ENCODE measurements around the gene PCDH9. TPM values are rescaled to one million over a fixed set of nuclear protein-coding genes. Genes with fewer than 3 reads are reported as not detected.

PCDH9 gene
- total RNA-seq, 1 donor from 2014 or later, result 0.20 TPM

DNA sequence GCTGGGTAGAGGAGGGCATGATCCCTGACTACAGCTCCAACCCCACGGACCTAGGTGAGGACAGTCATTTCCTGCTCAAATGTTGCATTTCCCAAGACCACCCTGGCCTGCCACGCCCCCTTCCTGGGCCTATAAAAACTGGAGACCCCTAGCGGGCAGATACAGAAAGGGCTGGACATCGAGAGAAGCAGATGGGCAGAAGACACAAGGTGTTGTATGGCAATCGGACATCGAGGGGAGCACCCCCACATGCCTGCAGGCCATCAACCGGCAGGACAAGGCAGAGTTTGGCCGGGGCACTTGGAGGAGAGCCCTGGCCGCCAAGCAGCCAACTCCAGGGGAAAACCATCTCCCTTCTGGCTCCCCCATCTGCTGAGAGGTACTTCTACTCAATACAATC, 746.4 kb downstream of the PCDH9 start:
- no peak for DNase-seq (ENCODE audit: low read depth in 2 of 2)

DNA sequence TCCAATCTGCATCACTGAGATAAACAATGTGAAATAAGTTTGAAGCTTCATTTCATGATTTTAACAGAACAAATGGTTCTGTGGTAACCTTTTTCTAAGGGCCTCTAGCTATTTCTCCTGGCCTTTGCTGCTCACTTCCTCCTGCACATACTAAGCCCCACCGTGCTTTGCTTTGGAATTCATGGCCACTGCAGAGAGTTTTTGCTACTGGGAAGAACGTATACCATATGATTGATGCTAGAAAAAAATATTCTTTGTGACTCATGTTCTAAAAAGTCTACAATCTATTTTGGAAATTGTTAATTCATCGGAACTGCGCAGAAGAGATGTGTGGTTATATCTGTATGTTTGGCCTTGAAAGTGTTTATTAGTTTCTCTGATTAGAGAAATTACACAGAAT, 747.3 kb downstream of the PCDH9 start:
- no peak for DNase-seq (ENCODE audit: low read depth in 2 of 2)

DNA sequence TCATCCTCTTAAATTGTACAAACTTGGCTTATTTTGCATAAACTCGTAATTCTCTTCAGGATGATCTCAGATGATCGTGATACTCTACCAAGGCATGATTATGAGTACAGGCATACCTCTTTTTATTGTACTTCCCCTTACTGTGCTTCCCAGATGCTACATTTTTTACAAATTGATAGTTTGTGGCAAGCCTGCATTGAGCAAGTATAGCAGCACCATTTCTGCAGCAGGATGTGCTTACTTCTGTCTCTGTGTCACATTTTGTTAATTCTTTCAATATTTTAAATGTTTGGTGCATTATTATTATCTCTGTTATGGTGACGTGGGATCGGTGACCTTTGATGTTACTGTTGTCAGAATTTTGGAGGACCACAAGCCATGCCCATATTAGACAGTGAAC, 752.3 kb downstream of the PCDH9 start:
- no peak for DNase-seq (ENCODE audit: low read depth in 2 of 2)

DNA sequence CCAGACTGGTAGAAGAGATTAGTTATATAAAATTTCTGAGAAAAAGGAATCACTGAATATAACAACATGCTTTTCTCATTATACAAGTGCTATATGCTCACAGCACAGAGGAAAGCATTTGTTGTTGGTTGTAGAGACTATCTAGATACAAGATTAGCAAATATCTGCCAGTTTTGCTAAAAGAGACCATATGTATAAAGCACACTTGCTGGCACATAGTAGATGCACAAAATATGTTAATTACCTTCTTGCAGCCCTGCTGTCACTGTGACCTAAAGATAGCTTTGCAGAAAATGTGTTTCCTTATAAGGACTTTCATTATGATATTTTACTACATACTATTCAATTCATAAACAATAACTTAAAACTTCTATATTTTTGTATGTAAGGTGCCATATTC, 755.1 kb downstream of the PCDH9 start:
- DNase-seq (ENCODE audit: low read depth in 2 of 2), result no peak

DNA sequence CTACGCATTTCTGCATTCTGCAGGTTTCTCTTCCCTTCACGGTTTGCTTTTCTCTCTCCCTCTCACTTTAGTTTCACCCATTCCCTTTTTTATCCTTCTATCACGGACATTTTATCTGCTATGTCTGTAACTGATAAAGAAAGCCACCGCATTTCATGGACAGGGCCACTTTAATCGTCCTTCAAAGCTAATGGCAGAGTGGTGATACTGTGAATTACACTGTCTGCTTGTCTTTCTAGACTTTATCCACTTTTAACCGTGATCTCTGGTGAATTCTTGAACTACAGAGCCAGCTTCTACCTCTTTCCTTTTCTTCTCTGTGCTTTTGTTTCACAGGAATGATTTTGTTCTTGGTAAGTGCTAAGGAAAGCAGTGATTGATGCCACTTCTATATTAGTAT, 760.4 kb downstream of the PCDH9 start:
- DNase-seq (ENCODE audit: low read depth in 2 of 2), result no peak

DNA sequence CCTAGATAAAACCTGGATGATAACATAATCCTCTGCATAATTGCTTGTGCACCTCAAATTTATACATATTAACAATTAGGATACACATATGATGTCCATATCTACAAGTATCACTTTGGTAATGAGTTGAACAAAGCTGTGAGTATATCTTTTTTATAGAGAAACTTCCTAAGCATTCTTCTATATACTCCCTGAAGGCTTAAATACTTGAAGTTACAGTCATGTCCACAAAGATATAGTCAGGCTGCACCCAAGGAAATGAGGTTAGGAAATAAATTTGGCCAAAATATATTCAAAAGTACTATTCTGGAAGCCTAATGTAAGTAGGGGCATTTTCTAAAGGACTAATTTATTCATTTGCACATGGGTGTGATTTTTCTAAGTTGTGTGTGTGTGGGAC, 761.5 kb downstream of the PCDH9 start:
- DNase-seq (ENCODE audit: low read depth in 2 of 2), result no peak

DNA sequence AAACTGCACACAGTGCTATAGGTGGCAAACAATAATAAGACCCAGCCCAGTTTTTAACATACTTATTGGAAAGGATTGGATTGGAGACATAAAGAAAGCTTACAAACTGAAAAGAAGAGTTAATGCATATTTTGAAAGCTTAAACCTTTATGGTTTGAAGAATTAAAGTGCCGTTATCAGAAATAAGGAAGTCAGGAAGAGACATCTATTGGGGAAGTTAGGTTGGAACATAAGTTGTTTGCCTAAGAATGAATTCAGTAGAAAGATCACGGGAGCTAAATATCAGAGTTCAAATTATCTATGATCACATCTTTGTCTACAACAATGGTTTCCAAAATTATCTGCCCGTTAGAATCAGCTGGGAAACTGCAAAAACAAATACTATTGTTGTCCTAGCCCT, 767.9 kb downstream of the PCDH9 start:
- DNase-seq (ENCODE audit: low read depth in 2 of 2), result no peak

DNA sequence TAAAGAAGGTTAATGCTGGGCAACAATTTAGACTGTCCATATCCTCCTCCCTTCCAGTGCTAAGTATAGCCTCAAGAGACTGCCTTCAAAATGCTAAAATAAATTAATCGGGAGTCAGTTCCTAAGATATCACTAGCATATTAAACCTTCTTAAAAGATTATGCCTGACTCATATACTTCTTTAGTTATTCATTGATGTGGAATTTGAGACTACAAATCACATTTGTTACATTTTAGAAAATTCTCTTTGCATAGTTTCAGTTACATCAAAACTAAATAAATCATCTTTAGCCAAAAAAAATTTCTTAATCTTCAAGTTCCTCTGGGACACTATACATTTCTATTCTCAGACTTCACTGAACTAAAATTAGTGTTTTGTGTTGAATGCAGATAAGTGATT, 769.1 kb downstream of the PCDH9 start:
- DNase-seq (ENCODE audit: low read depth in 2 of 2), result no peak

DNA sequence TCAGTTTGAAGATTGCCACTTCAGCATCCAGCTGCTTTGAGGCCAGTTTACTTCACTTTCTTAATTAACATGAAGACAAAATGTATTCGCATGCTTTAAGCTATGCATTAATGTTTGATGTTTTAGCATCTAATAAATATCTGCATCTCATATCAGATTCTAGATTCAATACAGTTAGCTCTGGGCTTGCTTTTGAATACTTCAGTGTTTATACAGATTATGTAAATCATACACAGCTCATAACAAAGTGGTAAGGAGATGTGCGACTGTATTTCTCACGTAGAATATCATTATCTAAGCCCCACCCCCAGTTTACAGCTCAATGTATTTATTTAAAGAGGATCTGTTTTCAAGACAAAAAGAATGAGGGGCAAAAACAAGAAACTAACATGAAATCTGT, 770.5 kb downstream of the PCDH9 start:
- DNase-seq (ENCODE audit: low read depth in 2 of 2), result no peak

DNA sequence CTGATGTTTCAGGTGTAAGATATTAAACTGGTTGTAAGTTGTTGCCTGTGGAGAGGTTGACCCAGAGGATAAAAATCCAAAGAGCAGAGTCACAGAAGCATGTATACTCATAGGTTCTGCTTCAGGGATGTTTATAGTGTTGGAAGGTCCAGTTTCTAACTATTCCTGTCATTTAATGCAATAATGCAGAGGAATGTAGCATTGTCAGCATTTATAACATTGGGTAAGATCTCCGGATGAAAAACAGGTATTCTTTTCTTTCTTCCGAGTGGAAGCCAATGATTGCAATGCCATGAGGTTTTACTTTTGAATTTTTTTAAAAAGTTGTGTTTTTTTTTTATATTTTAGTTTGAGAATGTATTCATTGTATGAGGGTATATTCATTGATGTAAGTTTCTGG, 771.0 kb downstream of the PCDH9 start:
- no peak for DNase-seq (ENCODE audit: low read depth in 2 of 2)

DNA sequence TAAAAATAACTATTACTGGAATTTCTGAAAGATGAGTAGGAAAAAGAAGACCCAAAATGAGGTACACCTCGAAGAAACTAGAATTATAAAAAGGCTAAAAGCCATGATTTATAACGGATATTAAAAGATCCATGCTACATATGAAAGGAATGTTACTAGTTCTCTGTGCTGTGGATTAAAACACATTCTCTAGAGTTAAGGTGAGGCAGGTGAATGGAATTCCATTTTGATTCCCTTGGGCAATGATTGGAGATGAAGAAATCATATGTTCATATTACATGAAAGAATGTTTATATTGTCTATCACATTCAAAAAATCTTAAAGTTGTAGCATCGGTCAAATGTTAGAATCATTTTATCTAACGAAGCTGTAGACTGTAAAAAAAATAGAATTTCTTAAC, 783.7 kb downstream of the PCDH9 start:
- no peak for DNase-seq (ENCODE audit: low read depth in 2 of 2)

DNA sequence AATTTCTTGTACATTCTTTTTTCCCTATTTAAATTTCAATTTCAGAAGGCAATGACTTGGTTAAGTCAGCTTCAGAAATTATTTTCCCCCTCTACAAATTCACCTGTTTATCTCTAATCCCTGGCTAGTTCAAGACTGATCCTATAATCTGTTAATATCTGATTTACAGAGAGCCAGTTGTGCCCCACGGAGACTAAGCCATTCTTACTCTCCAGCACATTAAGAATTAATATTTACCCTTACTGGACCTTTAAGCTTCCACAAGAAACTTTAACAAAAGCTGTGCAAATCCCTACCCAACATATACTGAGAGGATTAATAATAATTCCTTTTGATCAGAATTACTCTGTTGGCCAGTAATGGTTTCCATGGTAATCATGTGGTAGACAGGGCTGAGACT, 786.2 kb downstream of the PCDH9 start:
- no peak for DNase-seq (ENCODE audit: low read depth in 2 of 2)

DNA sequence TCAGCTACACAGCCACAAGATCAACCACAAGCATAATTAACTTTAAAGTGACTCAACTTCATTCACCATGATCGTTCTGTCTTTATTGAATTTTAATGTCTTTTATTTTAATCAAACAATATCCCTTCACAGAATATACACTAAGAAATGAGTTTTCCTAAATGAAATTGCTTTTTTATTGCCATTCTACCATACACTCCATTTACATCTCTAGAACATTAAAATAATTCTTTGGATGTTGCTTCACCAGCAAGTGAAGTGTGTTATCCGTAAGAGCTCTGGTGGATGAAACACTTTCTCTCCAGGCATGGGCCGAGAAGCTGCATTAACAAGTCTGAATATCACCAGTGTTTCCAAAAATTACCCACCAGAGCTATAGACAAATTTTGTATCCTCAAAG, 789.2 kb downstream of the PCDH9 start:
- DNase-seq (ENCODE audit: low read depth in 2 of 2), result no peak

DNA sequence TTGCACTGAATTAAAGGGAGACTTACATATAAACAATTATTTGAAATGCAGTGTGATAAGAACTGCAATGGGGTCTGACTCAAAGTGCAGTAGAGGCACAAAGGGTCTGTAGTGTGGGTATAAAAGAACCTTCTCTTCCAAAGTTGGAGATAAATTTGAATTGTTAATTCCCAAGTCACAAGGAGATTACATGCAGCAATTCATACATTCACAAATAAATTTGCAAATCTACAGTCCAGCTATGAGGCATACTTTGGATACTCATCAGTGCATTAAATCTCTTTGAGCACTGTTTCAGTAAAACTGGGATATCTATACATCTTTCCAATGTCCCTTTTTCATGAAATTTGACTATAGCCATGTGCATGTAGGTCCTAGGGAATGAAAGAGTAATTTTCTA, 799.4 kb downstream of the PCDH9 start:
- no peak for DNase-seq (ENCODE audit: low read depth in 2 of 2)

DNA sequence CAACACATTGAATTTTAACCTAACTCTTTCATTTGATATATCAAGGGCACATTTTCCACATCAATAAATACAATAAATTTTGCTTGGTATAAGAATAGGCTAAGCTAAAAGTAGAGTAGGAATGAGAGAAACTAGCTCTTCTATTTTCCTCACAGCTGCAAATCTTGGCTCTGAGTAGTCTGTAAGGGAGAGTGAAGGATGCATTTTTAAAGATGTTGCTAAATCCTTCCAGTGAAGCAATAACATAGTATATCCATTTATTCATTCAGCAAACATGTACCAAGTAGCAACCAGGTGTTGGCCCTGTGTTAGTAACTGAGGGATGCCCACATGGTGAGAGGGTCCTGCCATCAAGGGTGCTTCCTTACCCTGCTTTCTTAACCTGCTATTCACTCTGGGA, 799.9 kb downstream of the PCDH9 start:
- no peak for DNase-seq (ENCODE audit: low read depth in 2 of 2)

DNA sequence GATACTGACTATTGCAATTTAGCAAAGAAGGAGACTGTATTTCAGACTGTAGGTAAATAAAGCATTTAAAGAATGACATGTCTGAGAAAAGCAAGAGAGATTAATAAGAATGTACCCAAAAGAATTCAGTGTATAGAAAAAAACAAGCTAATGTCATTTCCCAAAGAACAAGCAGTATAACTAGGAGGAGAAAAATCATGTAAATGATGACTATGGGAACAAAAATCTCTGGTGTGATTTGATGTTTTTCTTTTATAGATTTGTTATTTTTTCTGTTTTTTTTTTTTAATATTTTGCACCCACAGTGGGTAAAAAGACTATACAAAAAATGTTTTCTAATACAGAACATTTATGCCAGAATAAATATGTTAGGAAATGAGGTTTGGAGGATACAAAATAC, 801.0 kb downstream of the PCDH9 start:
- no peak for DNase-seq (ENCODE audit: low read depth in 2 of 2)

DNA sequence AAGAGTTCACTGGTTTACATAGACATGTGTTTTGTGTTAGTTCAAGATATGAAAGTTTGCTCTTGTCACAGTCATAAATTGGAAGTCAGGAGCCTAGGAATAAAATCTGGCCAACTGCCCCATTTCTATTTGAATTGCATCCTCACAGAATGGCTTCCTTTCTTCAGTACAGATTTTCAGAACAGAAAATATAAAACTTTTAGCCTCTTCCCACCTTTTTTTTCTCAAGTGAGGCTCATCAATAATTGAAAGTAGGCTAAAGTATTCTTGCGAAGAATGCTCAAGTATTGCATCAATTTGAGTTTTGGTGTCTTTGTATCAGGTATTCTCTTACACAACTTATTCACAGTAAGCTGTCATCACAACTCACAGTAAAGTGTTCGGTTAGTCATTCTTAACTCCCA, 802.7 kb downstream of the PCDH9 start:
- DNase-seq (ENCODE audit: low read depth in 2 of 2), result no peak

DNA sequence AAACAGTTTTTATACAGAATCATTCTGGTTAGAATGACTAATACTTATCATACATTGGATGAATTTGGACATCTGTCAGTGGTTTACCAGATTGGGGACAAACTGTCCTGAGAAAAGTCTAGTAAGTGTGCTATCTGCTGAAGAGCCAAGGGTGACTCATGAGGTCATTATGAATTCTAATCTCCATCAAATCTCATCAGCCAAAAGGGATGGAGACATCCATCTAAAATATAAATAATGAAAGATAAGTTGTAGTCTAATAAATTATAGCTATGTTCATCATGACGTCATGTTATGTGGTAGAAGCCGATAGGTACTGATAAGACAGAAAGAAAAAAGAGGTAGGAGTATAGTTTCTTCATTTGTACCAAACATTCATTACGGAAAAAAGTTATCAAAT, 804.4 kb downstream of the PCDH9 start:
- DNase-seq (ENCODE audit: low read depth in 2 of 2), result no peak

DNA sequence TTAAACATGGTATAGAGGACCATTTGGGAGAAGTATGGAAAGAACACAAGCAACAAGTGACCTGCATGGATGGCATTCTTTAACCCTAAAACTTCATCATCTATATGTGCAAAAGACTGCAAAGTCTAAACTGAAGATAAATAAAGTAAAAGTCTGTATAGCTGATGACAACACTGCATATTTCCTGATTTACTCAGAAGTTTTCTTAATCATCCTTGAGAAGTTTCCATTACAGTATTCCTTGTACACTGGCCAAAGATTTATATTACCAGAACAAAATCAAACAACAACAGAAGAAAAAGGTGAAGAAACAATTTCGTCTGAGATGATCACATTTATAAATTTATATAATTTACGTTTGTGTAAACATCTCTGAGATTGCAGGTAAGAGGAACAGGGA, 805.7 kb downstream of the PCDH9 start:
- DNase-seq (ENCODE audit: low read depth in 2 of 2), result no peak

DNA sequence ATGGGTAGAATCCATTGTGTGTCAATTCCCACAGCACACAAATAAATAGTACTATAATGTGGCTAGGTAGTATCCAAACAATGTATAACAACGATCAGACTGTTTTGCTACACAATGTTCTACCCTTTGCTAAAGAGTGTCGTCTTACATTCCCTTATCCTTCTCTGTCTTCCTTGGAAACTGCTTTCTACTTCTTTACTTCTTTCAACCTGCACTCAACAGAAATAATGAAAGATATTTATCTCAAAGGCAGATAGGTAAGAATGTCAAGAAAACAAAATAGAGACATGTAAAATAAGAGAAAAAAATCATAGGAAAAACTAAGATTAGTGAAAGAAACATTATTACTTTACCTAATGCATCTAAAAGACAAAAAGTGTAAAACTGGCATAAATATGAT, 814.7 kb downstream of the PCDH9 start:
- DNase-seq (ENCODE audit: low read depth in 2 of 2), result no peak

DNA sequence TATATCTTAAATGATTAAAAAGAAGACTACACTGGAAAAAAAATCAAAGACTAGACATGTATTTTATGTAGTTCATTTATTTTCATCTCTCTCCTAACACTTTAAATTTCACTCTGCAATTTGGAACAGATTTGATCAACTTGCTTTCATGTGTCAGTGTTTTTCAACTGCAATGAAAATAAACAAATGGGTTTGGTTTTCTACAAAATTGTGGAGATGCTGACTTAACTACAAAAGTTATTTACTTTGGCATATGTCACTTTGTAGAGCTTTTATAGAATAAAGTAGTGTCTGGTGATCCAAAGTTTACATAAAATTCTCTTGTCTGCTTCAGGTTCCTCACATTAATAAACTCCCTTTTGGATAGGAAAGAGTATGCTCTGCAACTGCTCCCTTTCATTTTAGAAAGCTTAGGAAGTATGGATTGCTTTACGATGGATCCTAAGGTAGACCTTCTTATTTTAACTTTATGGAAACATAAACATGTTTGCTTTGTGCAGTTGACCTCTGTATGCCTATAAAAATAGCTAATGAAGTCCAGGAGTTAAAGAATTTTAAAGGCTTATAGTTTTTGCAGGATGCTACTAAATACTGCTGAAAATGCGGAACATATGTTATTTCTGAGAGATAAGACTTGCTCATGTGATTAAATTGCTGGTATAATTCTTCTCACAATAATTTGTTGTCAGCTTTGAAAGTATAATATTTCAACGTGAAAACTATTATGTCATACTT, 815.9 kb downstream of the PCDH9 start:
- no peak for DNase-seq (ENCODE audit: low read depth in 2 of 2)

DNA sequence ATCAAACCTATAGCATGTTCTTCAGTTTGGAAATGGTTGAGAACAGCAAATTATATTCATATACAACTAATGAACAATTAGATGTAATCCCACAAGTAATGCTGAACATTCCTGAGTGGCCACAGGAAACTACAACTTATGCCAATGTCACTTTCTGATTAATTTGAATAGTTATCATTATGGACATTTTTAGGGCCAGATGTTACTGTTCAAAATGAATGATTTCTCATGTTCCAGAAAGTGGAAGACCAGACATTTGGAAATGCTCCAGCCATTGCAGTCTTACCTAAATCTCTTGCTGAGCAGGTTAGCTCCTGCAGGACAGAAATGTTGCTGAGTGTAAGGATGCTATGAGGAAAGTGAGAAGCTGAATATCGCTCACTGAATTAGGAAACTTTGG, 819.8 kb downstream of the PCDH9 start:
- DNase-seq (ENCODE audit: low read depth in 2 of 2), result no peak

DNA sequence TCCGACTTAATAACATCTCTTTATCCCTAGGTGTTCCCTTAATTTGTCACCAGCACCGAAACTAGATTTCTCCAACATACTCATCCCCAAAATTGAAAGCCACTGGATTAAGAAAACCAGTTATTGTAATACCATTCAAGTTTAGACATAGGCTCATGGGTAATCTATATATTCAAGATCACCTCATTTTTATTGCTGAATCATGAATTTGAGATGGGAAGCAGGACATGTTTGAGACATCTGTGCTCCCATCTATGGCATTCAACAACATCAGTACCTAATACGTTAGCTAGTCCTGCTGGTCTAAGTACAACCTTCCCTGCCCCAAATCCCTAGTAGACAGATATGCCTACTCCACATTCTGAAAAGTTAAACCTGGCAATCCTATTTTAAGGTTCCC, 820.6 kb downstream of the PCDH9 start:
- DNase-seq (ENCODE audit: low read depth in 2 of 2), result no peak

DNA sequence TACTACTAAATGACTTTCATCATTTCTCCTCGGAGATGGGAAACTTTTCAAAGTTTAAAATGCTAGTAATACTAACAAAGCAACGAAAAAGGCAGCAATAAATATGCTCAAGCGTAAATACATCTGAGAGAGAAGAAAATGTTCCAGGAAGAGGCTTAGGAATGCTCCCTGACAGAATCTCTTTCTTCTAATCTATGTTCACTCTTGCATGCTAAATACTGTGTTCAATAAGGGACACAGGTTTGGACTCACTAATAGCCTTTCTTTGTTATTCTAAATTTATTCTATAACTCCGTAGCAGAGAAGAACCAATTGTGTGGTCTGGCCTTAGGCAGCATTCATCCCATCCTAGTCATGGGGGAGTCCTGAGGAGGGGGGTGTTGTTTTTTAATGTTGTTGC, 823.0 kb downstream of the PCDH9 start:
- no peak for DNase-seq (ENCODE audit: low read depth in 2 of 2)

Data from lung microvascular endothelial cell (primary cell).